ENCODE measurements around the gene C2orf78.
"Not testable (repeated sequence)": the region's sequence is repeated elsewhere in the genome, so short reads cannot be mapped to it uniquely, and the experiment has no call there.

Gene C2orf78

GRCh38 chr2:73780237-73780582 is 3.8 kb upstream of the C2orf78 start:
- DNase-seq (ENCODE audit: low spot score) = no peak

GRCh38 chr2:73783402-73783801 is 581 bp upstream of the C2orf78 start:
- not testable (repeated sequence) for DNase-seq (ENCODE audit: low spot score)

- DNase-seq (ENCODE audit: low spot score) = no peak
These were observed 27.9 kb downstream of the C2orf78 start for GRCh38 chr2:73811878-73812277.

GRCh38 chr2:73812635-73813034 is 28.7 kb downstream of the C2orf78 start:
- DNase-seq (ENCODE audit: low spot score) = no peak

GRCh38 chr2:73818296-73818695 is 34.3 kb downstream of the C2orf78 start:
- DNase-seq (ENCODE audit: low spot score) = no peak

GRCh38 chr2:73821227-73821626 is 37.2 kb downstream of the C2orf78 start:
- no peak for DNase-seq (ENCODE audit: low spot score)

GRCh38 chr2:73821669-73822068 is 37.7 kb downstream of the C2orf78 start:
- no peak for DNase-seq (ENCODE audit: low spot score)

- no peak for DNase-seq (ENCODE audit: low spot score)
These were observed 38.3 kb downstream of the C2orf78 start for GRCh38 chr2:73822276-73822675.

GRCh38 chr2:73822991-73823390 is 39.0 kb downstream of the C2orf78 start:
- no peak for DNase-seq (ENCODE audit: low spot score)

- DNase-seq (ENCODE audit: low spot score) = no peak
These were observed 39.4 kb downstream of the C2orf78 start for GRCh38 chr2:73823416-73823815.

GRCh38 chr2:73823916-73824523 is 40.0 kb downstream of the C2orf78 start:
- peak; percentile 88 for DNase-seq (ENCODE audit: low spot score)

GRCh38 chr2:73825408-73825807 is 41.4 kb downstream of the C2orf78 start:
- DNase-seq (ENCODE audit: low spot score) = no peak

- no peak for DNase-seq (ENCODE audit: low spot score)
These were observed 43.0 kb downstream of the C2orf78 start for GRCh38 chr2:73827018-73827417.

GRCh38 chr2:73827660-73828388 is 43.8 kb downstream of the C2orf78 start:
- no peak for DNase-seq (ENCODE audit: low spot score)

GRCh38 chr2:73828389-73828817 is 44.4 kb downstream of the C2orf78 start:
- no peak for DNase-seq (ENCODE audit: low spot score)

- DNase-seq (ENCODE audit: low spot score) = peak; percentile 98
These were observed 45.0 kb downstream of the C2orf78 start, which contains the start of gene STAMBP for GRCh38 chr2:73828818-73829570. Gene STAMBP, plus strand, starts transcription at chr2:73828961. Its CDS starts 1,896 bp downstream, at chr2:73830857.

- DNase-seq (ENCODE audit: low spot score) = peak; percentile 61
These were observed 47.0 kb downstream of the C2orf78 start for GRCh38 chr2:73830871-73831401.

GRCh38 chr2:73832930-73833329 is 48.9 kb downstream of the C2orf78 start:
- DNase-seq (ENCODE audit: low spot score) = no peak

- DNase-seq (ENCODE audit: low spot score) = no peak
These were observed 52.4 kb downstream of the C2orf78 start for GRCh38 chr2:73836141-73836943.

- DNase-seq (ENCODE audit: low spot score) = peak; percentile 24
These were observed 54.0 kb downstream of the C2orf78 start for GRCh38 chr2:73837847-73838585.

GRCh38 chr2:73838889-73839534 is 55.0 kb downstream of the C2orf78 start:
- peak; percentile 20 for DNase-seq (ENCODE audit: low spot score)
